GM12865 (cell line): ENCODE results near the gene ADAMTS4.

Experiments
- DNase-seq: peaks from one replicate; pipeline ENCODE4 v3.0.0; 2010; ENCODE audit warnings: low read depth
- H3K4me3 ChIP-seq: 2 replicates; pipeline ENCODE4 v1.5.1; 2011; ENCODE audit warnings: mild to moderate bottlenecking, low read depth, low read length, control low read depth
- TF ChIP-seq, protein P1 (sequence below): IDR thresholded peaks from 2 replicates; pipeline ENCODE4 v1.5.1; 2011; ENCODE audit warnings: low read length, control low read depth, low read depth, inconsistent platforms; ENCODE audit not compliant: insufficient read depth; ENCODE audit errors: missing control alignments

Gene ADAMTS4

DNA sequence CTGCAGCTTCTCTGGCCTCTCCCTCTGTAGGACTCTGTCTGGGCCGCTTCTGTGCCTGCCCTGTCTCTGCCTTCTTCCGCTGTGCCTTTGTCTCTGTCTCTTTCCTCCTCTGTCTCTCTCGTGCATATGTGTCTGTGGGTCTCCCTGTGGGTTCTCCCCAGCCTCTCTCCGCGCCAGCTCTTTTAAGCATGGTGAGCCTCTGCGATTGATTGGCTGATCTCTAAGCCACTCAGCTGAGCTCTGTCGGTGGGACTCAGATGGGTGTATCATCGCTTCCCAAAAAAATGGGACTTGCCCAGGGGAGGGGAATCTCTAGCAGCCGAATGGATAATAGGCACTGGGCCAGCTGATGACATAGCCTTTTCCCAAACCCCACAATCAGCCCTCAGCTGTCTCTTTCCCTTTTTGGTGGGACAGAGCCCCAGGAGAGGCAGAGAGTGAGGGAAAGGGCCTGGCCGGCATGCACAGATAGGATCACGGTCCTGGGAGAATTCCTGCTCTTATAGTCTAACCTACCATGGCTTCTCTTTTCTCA is at the start of gene ADAMTS4:
Gene ADAMTS4, minus strand, starts transcription at position 158 of the 535 bp plus-strand sequence. CDS start 427 bp downstream, outside the sequence.
- no peak within 1 kb of the TSS for H3K4me3 ChIP-seq
- TF ChIP-seq, protein P1, sequence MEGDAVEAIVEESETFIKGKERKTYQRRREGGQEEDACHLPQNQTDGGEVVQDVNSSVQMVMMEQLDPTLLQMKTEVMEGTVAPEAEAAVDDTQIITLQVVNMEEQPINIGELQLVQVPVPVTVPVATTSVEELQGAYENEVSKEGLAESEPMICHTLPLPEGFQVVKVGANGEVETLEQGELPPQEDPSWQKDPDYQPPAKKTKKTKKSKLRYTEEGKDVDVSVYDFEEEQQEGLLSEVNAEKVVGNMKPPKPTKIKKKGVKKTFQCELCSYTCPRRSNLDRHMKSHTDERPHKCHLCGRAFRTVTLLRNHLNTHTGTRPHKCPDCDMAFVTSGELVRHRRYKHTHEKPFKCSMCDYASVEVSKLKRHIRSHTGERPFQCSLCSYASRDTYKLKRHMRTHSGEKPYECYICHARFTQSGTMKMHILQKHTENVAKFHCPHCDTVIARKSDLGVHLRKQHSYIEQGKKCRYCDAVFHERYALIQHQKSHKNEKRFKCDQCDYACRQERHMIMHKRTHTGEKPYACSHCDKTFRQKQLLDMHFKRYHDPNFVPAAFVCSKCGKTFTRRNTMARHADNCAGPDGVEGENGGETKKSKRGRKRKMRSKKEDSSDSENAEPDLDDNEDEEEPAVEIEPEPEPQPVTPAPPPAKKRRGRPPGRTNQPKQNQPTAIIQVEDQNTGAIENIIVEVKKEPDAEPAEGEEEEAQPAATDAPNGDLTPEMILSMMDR, result no peak
- DNase-seq, result no peak

GRCh38 chr1:161244888-161245287 is 46.0 kb upstream of the ADAMTS4 start:
- H3K4me3 ChIP-seq, result no peak overlapping the region
- TF ChIP-seq, protein P1, result no peak
- DNase-seq, result no peak

DNA sequence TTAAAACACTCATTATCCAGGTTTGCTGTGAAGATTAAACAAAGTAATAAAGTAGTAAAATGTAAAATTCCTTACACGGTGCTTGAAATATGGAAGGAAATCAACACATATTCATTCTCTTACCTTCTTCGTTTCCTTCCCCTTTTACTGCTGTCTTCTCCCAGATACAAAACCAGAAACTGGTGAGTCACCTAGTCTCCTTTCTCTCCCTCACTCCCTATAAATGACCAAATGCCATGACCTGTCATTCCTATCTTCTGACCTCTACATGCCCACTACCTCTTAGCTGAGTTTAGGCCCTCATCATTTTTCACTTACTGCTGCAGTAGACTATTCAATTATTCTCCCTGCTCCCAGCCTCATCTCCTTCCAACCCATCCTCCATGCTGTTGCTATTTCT is 43.5 kb upstream of the ADAMTS4 start:
- no peak for DNase-seq
- TF ChIP-seq, protein P1, result no peak
- H3K4me3 ChIP-seq, result no peak overlapping the region

- no peak for DNase-seq
- TF ChIP-seq, protein P1, result no peak
- H3K4me3 ChIP-seq, result no peak overlapping the region
These were observed 42.8 kb upstream of the ADAMTS4 start for GRCh38 chr1:161241682-161242081.

- TF ChIP-seq, protein P1, result no peak
These were observed 39.2 kb upstream of the ADAMTS4 start, which contains the start of gene NR1I3 for GRCh38 chr1:161238039-161238473. TSS of gene NR1I3 (minus strand) at chr1:161238203. CDS start at chr1:161236565, 1,638 bp downstream.

DNA sequence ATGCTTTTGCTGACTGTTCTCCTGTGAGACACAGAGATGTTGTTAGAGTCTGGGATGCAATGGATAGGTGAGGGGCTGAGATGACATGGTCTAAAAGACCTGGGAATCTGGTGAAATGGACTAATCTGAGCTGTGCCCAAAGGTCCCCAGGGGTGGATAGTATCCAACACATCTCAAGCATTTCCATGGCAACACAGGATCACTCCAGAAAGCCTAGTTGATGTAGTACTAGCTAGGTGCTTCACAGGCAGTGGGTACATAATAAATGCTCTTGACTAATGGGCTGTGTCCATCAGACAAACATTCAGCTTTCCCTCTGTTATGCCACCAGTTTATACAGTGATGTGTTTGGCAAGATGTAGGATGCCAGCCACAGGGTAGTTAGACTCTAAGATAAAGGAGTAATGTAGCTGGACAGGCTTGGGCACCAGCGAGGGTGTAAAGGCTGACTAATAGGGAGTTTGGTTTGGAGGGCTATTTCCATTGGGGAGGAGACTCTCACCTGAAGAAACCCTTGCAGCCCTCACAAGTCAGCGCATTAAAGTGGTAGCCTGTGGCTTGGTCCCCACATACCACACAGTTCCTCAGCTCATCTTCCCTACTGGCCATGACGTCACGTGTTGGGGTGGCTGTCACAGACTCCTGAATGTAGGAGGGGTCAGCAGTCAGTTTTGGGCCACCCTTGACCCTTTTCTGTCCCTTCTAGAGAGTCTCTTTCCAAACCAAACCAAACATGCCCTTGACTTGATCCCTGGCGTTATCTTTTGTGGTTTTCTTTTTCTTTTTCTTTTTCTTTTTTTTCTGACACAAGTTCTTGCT is 37.3 kb upstream of the ADAMTS4 start:
- H3K4me3 ChIP-seq, result no peak overlapping the region
- DNase-seq, result no peak
- TF ChIP-seq, protein P1, result no peak

More at GRCh38 chr1:161238039-161238473, 39.2 kb upstream of the ADAMTS4 start, which contains the start of gene NR1I3:
- no peak within 1 kb of the TSS for H3K4me3 ChIP-seq
- DNase-seq, result no peak
